Adrenal gland (tissue), 5 donors: ENCODE measurements around the gene DHX38.

ENCODE experiments used
- CTCF ChIP-seq, 6 experiments: fragments of 450-650 bp in 4 of 6; fragments of 200-600 bp in 2 of 6; sonication (generic) in 1 of 6; IDR thresholded peaks; 1 replicate in 5 of 6; 2 replicates in 1 of 6; pipeline versions ENCODE4 v1.5.1 to v1.8.0; 2016 to 2021; ENCODE audit warnings: antibody characterized with exemption in 6 of 6, mild to moderate bottlenecking in 2 of 6, moderate library complexity in 1 of 6
- POLR2A ChIP-seq, 2 donors: fragments of 450-650 bp; IDR thresholded peaks; one replicate each; pipeline ENCODE4 v1.6.1; 2017; ENCODE audit warnings: antibody characterized with exemption in 2 of 2, mild to moderate bottlenecking in 2 of 2, moderate library complexity in 1 of 2
- donor health status: DM: no; HTN: no; CAD: no.

DNA sequence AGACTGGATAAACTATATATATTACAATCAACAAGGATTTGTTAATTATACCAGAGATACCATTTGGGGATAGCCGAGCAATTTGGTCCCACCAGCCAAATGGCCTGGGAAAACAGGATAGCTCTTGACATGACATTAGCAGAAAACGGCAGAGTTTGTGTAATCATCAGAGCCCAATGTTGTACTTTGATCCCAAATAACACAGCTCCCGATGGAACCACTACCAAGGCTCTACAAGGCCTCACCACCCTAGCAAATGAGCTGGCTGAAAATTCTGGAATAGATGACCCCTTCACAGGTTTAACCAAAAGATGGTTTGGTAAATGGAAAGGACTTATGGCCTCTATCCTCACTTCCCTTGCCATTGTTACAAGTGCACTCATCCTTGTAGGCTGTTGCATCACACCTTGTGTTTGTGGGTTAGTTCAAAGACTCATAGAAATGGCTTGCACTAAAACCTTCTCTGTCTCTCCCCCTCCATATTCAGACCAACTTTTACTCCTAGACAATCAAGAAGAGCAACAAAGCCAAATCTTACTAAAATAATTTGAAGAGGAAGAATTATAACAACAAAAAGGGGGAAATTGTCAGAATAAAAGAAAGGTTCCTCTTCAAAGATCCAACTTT is 9.8 kb upstream of the DHX38 start:
- no peak for TF ChIP-seq CTCF (IDR thresholded peaks at IDR 0.05)
- no peak for TF ChIP-seq POLR2A (IDR thresholded peaks at IDR 0.05)
